Kidney (tissue), 14 donors: ENCODE data around the gene MLPH. TPM values are rescaled to one million over a fixed set of nuclear protein-coding genes. Genes with fewer than 3 reads are reported as not detected.

Source experiments
- DNase-seq, 5 donors: peaks; one replicate each; pipeline ENCODE4 v3.0.0-alpha.2; 2013 to 2020
- FAIRE-seq: peaks from 2 replicates; lab custom pipeline; 2012; peaks lifted over from hg19 to GRCh38; lab: Jason Lieb, UNC
- H3K27ac ChIP-seq, 2 donors: one replicate each; pipeline ENCODE4 v1.7.0; 2013; ENCODE audit warnings: low read depth in 2 of 2, low read length in 2 of 2, inconsistent platforms in 1 of 2
- H3K27me3 ChIP-seq: one replicate; pipeline ENCODE4 v1.7.1; 2013; ENCODE audit warnings: low read length, inconsistent platforms; ENCODE audit not compliant: control insufficient read depth, insufficient read depth
- H3K36me3 ChIP-seq, 3 donors: one replicate each; pipeline versions ENCODE4 v1.7.0 to v1.7.1; 2013; ENCODE audit warnings: low read length in 3 of 3, control low read depth in 1 of 3, inconsistent platforms in 1 of 3; ENCODE audit not compliant: insufficient read depth in 3 of 3, control insufficient read depth in 2 of 3
- H3K4me1 ChIP-seq, 3 donors: one replicate each; pipeline versions ENCODE4 v1.7.0 to v1.7.1; 2013; ENCODE audit warnings: low read length in 3 of 3, inconsistent platforms in 1 of 3, low read depth in 1 of 3; ENCODE audit not compliant: control insufficient read depth in 2 of 3, insufficient read depth in 2 of 3
- H3K4me3 ChIP-seq, 3 donors: one replicate each; pipeline versions ENCODE4 v1.7.0 to v1.8.1; 2013; ENCODE audit warnings: low read length in 3 of 3, control low read depth in 1 of 3, inconsistent platforms in 1 of 3
- H3K9ac ChIP-seq, 3 donors: one replicate each; pipeline versions ENCODE4 v1.7.0 to v1.7.1; 2013; ENCODE audit warnings: low read length in 3 of 3, control low read depth in 1 of 3, inconsistent platforms in 1 of 3
- H3K9me3 ChIP-seq, 3 donors: one replicate each; pipeline versions ENCODE4 v1.7.0 to v1.7.1; 2013; ENCODE audit warnings: low read length in 3 of 3, control low read depth in 1 of 3, inconsistent platforms in 1 of 3; ENCODE audit not compliant: control insufficient read depth in 2 of 3, insufficient read depth in 1 of 3
- intact Hi-C: fragments of 100-400 bp; cut with DNase I; formaldehyde crosslinking; loops from one replicate; pipeline ENCODE4 v1.11.1; 2022
- polyA plus RNA-seq: library from polyadenylated mRNA; stranded (reverse); fragments of 350-450 nt; fragmentation: Illumina TruSeq; extraction: RNeasy Lipid Tissue Mini Kit (QIAGEN cat#74804); gene quantifications from one replicate; pipeline ENCODE4 v1.2.3, GENCODE V29; 2014; ENCODE audit warnings: low read depth, low replicate concordance; ENCODE audit not compliant: insufficient read depth
- total RNA-seq: library from RNA; stranded (reverse); fragmentation: NEBNext Ultra II Directional; extraction: Animal tissue kit (Norgen Biotek cat#: 25700); gene quantifications from one replicate; pipeline ENCODE4 v1.2.1, GENCODE V29; 2021
- TF ChIP-seq, protein P1 (sequence below): IDR thresholded peaks from 3 replicates; pipeline ENCODE4 v1.5.1; 2012; ENCODE audit warnings: mild to moderate bottlenecking, moderate library complexity, borderline replicate concordance; ENCODE audit not compliant: insufficient read depth; ENCODE audit errors: extremely low read depth
- donor health status: control.
- donor health status: control.
- donor health status: control.
- donor health status: control.
- donor health status: control.
- donor health status: DM: yes; HTN: yes; CAD: no.
- donor health status: Normal renal cell carcinoma (clear cell type).

Gene MLPH
- total and polyA plus RNA-seq, 2 donors from 2014 or later: 4.6 to 9.6 TPM

DNA sequence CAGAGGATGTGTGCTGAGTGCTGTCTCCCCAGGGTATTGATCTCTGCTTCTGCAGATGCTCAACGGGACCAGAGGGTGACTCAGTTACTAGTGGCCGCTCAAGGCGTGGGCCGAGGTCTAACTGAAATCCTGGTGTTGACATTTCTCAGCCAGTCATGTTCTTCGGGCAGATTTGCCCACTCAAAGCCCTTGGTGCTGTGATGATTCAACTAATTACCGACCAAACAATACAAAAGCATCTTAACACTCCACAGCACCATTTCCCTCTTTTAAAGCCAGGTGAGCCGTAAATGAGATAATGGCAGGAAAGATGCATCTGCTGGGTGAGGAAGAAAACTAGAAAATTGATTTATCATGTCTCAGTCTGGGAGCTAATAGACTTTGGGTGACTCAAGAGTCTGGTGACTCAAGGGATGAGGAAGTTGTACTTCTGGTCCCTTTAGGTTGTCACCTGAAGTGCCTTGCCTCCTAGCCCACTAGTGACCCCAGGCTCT is 46.7 kb downstream of the MLPH start:
- no peak overlapping the region for H3K9ac ChIP-seq
- no peak overlapping the region for H3K4me3 ChIP-seq
- intact Hi-C loops: no loop called here
- no peak overlapping the region for H3K27ac ChIP-seq
- no peaks in the 10 kb centered on the region for H3K4me1 ChIP-seq
- H3K36me3 ChIP-seq: no peaks in the 10 kb centered on the region
- FAIRE-seq (no peak), DNase-seq (no peak)
- no peaks in the 10 kb centered on the region for H3K27me3 ChIP-seq
- H3K9me3 ChIP-seq: no peaks in the 10 kb centered on the region
- TF ChIP-seq, protein P1, sequence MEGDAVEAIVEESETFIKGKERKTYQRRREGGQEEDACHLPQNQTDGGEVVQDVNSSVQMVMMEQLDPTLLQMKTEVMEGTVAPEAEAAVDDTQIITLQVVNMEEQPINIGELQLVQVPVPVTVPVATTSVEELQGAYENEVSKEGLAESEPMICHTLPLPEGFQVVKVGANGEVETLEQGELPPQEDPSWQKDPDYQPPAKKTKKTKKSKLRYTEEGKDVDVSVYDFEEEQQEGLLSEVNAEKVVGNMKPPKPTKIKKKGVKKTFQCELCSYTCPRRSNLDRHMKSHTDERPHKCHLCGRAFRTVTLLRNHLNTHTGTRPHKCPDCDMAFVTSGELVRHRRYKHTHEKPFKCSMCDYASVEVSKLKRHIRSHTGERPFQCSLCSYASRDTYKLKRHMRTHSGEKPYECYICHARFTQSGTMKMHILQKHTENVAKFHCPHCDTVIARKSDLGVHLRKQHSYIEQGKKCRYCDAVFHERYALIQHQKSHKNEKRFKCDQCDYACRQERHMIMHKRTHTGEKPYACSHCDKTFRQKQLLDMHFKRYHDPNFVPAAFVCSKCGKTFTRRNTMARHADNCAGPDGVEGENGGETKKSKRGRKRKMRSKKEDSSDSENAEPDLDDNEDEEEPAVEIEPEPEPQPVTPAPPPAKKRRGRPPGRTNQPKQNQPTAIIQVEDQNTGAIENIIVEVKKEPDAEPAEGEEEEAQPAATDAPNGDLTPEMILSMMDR: no peak

DNA sequence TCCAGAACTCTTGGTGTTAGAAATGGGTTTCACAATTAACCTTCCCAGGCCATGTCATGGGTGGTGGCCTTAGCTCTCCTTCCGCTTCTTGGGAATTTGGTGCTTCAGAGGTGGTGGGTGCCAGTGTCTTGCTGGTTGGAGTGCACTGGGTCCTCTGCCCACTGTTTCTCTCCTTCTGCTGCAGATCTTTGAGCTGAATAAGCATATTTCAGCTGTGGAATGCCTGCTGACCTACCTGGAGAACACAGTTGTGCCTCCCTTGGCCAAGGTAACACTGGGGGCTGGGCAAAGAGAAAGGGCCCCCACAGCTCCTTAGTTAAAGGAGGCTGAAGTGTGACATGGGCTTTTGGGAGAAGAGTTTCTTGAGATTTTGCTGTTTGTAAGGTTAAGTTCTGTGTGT is 47.3 kb downstream of the MLPH start:
- DNase-seq: no peak
- no peaks in the 10 kb centered on the region for H3K27me3 ChIP-seq
- H3K36me3 ChIP-seq: no peaks in the 10 kb centered on the region
- FAIRE-seq: no peak
- no peak overlapping the region for H3K27ac ChIP-seq
- intact Hi-C loops: no loop called here
- no peaks in the 10 kb centered on the region for H3K9me3 ChIP-seq
- no peak overlapping the region for H3K9ac ChIP-seq
- TF ChIP-seq, protein P1: no peak
- H3K4me1 ChIP-seq: no peaks in the 10 kb centered on the region
- no peak overlapping the region for H3K4me3 ChIP-seq

DNA sequence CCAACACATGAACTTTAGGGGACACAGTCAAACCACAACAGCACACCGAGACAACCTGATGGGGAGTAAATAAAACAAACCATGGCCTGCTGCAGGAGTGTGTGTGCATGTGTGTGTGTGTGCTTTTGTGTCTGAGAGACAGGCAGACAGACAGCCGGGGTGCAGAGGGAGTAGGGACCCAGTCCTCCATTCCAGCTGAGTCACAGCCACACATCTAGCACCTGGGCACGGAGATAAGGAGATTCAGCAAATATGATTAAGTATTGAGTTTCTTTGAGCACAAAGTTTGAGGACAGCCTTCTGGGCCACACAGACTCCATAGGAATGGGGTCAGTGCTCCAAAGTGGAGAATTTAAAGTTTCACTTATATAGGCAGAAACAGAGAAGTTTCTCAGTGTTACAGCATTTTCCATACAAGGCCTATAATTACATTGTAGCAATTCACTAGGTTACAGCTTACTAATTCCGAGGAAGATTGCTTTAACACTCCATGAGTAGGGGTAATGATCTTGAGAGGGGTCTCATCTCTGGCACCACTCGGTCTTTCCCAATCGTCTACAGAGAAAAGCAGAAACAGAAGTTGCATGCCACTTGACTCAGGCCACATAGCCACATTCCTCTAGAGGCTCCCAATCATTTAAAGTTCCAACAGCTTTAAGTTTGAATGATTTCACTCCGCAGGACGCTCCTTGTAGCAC is 48.5 kb downstream of the MLPH start:
- DNase-seq (no peak), FAIRE-seq (no peak)
- Histone ChIP-seq H3K36me3 (no peaks in the 10 kb centered on the region), H3K9ac (no peak overlapping the region), H3K4me1 (no peaks in the 10 kb centered on the region), H3K4me3 (no peak overlapping the region), H3K27ac (no peak overlapping the region), H3K9me3 (no peaks in the 10 kb centered on the region), H3K27me3 (no peaks in the 10 kb centered on the region)
- intact Hi-C loops: no loop called here
- TF ChIP-seq, protein P1: no peak
